Measurements from ENCODE around the gene TOMM5. TPM values are rescaled to one million over a fixed set of nuclear protein-coding genes. Genes with fewer than 3 reads are reported as not detected.

TOMM5 gene
- polyA plus RNA-seq, result 716 and 732 TPM in 2 replicates

DNA sequence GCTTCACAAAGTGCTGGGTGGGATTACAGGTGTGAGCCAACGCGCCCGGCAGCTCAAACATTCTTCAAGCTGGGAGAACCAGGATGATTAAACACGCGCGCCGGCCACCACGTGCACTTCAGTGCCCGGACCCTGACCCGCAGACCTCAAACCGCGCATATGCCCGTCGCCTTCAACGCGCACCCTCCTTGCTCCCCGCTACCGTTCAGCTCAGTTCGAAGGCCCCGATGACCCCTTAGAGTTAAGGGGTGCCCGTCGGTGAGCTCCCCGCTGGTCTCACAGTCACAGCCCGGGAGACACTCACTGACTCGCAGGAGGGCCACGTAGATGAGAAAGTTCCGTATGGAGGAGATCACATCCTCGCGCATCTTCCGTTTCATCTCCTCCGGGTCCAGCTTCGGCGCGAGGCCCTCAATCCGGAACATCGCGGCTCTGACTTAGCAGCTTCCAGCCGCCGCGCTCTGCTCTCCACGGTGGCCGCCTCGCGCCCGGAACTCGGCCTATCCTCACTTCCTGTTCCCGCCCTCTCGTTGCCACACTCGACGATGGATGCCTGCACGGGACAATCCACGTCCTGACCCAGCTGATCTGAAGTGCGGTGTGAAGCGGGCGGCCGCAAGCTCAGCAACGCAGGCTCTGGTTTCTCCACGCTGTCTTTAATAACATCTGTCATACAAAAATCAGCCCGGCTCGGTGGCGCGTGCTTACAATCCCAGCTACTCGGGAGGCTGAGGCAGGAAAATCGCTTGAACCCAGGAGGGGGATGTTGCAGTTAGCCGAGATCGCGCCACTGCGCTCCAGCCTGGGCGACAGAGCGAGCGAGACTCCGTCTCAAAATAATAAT, at the start of gene TOMM5:
TOMM5 (minus strand) TSS at position 490 of the 844 bp plus-strand sequence; CDS start at position 425, 65 bp downstream.

DNA sequence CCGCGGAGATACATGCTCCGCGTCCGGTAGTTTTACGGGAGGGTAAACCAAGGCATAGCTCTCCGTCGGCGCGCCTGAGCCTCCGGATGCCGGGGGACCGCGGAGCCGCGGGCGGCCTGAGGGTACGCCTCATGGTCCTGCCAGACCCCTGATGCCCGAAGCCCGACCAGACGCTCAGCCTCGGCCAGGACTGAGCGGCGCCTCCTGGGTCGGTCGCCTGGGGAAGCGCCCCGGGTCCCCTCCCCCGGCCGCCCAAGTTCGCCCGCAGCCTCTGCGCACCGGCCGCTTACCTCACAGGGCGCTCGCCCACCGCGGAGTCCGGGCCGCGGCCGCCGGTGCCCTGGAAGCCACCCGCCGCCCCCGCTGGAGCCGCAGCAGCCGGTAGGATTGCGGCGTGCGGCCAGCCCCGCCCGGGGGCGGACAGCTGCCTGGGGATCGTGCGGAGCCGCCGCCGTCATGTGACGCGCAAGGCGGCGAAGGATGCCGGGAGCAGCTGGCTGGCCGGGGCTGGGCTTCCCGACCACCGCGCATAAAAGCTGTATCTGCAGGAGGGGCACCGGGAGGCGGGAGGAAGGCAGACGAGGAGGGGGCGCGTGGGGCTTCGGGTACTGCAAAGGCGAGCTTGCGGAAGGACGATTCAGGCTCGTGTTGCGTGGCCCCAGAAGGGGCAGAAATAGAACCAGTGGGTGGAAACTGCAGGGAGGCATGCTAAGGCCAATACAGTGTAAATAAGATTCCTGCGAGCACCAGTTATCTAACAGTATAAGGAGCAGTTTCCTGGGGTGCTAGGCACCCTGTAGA, 16.3 kb downstream of the TOMM5 start, which contains the start of gene FBXO10:
FBXO10 (minus strand) TSS at position 460 of the 801 bp plus-strand sequence. CDS start 34,612 bp downstream, outside the sequence.

Other genes with a start within 250 kb of the TOMM5 start
- gene GRHPR, start 169.9 kb downstream of the TOMM5 start, polyA plus RNA-seq, result 42.7 and 51.2 TPM in 2 replicates
- gene ZBTB5, start 127.1 kb downstream of the TOMM5 start, polyA plus RNA-seq, result 1.9 and 2.0 TPM in 2 replicates
- gene POLR1E, start 106.6 kb downstream of the TOMM5 start, polyA plus RNA-seq, result 21.7 and 23.7 TPM in 2 replicates
- gene FBXO10, start 16.2 kb downstream of the TOMM5 start, polyA plus RNA-seq, result 2.7 and 6.1 TPM in 2 replicates
- 7.7 and 13.4 TPM in 2 replicates for gene FRMPD1, start 58.4 kb upstream of the TOMM5 start, polyA plus RNA-seq
- 4.8 and 13.4 TPM in 2 replicates for gene TRMT10B, start 161.2 kb upstream of the TOMM5 start, polyA plus RNA-seq
- 13.5 TPM in 2 replicates for gene EXOSC3, start 192.5 kb upstream of the TOMM5 start, polyA plus RNA-seq
- gene DCAF10, start 208.2 kb upstream of the TOMM5 start, polyA plus RNA-seq, result 15.2 and 17.4 TPM in 2 replicates